GM10847 (cell line): Measurements from ENCODE around the gene NR2F1-AS1.

Source experiments
- POLR2A ChIP-seq: IDR thresholded peaks from 2 replicates; pipeline ENCODE4 v1.6.1; 2011; ENCODE audit not compliant: insufficient read length; ENCODE audit errors: extremely low read depth

The NR2F1-AS1 gene

GRCh38 chr5:93567424-93567823 is 13.6 kb downstream of the NR2F1-AS1 start:
- no peak for TF ChIP-seq POLR2A

GRCh38 chr5:93566091-93566490 is 14.9 kb downstream of the NR2F1-AS1 start:
- no peak for TF ChIP-seq POLR2A

- no peak for TF ChIP-seq POLR2A
Observed at GRCh38 chr5:93557021-93557604, 23.9 kb downstream of the NR2F1-AS1 start.

GRCh38 chr5:93545872-93546271 is 35.1 kb downstream of the NR2F1-AS1 start:
- TF ChIP-seq POLR2A = no peak

- TF ChIP-seq POLR2A = no peak
Observed at GRCh38 chr5:93532370-93532769, 48.6 kb downstream of the NR2F1-AS1 start.

GRCh38 chr5:93519740-93520139 is 61.3 kb downstream of the NR2F1-AS1 start:
- no peak for TF ChIP-seq POLR2A

- TF ChIP-seq POLR2A = no peak
Observed at GRCh38 chr5:93517828-93518227, 63.2 kb downstream of the NR2F1-AS1 start.

- TF ChIP-seq POLR2A = no peak
Observed at GRCh38 chr5:93513298-93513697, 67.7 kb downstream of the NR2F1-AS1 start.

- no peak for TF ChIP-seq POLR2A
Observed at GRCh38 chr5:93512799-93513198, 68.2 kb downstream of the NR2F1-AS1 start.

- no peak for TF ChIP-seq POLR2A
Observed at GRCh38 chr5:93511445-93511844, 69.6 kb downstream of the NR2F1-AS1 start.

- TF ChIP-seq POLR2A = no peak
Observed at GRCh38 chr5:93510626-93511380, 70.2 kb downstream of the NR2F1-AS1 start.

GRCh38 chr5:93503598-93504067 is 77.4 kb downstream of the NR2F1-AS1 start:
- no peak for TF ChIP-seq POLR2A

GRCh38 chr5:93497096-93497495 is 83.9 kb downstream of the NR2F1-AS1 start:
- TF ChIP-seq POLR2A = no peak

- no peak for TF ChIP-seq POLR2A
Observed at GRCh38 chr5:93479982-93480509, 101.0 kb downstream of the NR2F1-AS1 start.

GRCh38 chr5:93477816-93478215 is 103.2 kb downstream of the NR2F1-AS1 start:
- no peak for TF ChIP-seq POLR2A

GRCh38 chr5:93476251-93476742 is 104.7 kb downstream of the NR2F1-AS1 start:
- no peak for TF ChIP-seq POLR2A
